Immature natural killer cell (primary cell): Measurements from ENCODE around the gene KHNYN. TPM values are rescaled to one million over a fixed set of nuclear protein-coding genes. Genes with fewer than 3 reads are reported as not detected.
"Not testable (repeated sequence)": the region's sequence is repeated elsewhere in the genome, so short reads cannot be mapped to it uniquely, and the experiment has no call there.

Source experiments
- DNase-seq, 3 donors: peaks; one replicate each; pipeline ENCODE4 v3.0.0; 2022; ENCODE audit warnings: mixed read lengths in 1 of 3
- H3K27ac Mint-ChIP-seq, 6 donors: one replicate each; pipeline ENCODE4 v1.8.0; 2020; ENCODE audit warnings: mixed read lengths in 6 of 6, mild to moderate bottlenecking in 5 of 6, inconsistent platforms in 4 of 6, moderate library complexity in 3 of 6
- H3K27me3 Mint-ChIP-seq, 3 donors: one replicate each; pipeline ENCODE4 v1.8.0; 2020 to 2021; ENCODE audit warnings: low read depth in 3 of 3, mild to moderate bottlenecking in 3 of 3, mixed read lengths in 3 of 3, moderate library complexity in 3 of 3, inconsistent platforms in 1 of 3
- H3K36me3 Mint-ChIP-seq, 3 donors: one replicate each; pipeline ENCODE4 v1.8.0; 2020; ENCODE audit warnings: mixed read lengths in 3 of 3, inconsistent platforms in 2 of 3, mild to moderate bottlenecking in 2 of 3
- H3K4me1 Mint-ChIP-seq, 2 donors: one replicate each; pipeline ENCODE4 v1.8.0; 2020; ENCODE audit warnings: inconsistent platforms in 2 of 2, mild to moderate bottlenecking in 2 of 2, mixed read lengths in 2 of 2, moderate library complexity in 1 of 2
- H3K4me3 Mint-ChIP-seq, 5 donors: one replicate each; pipeline ENCODE4 v1.8.0; 2020; ENCODE audit warnings: mild to moderate bottlenecking in 5 of 5, mixed read lengths in 5 of 5, inconsistent platforms in 3 of 5, moderate library complexity in 3 of 5
- H3K9me3 Mint-ChIP-seq, 6 donors: one replicate each; pipeline ENCODE4 v1.8.0; 2020; ENCODE audit warnings: mild to moderate bottlenecking in 6 of 6, mixed read lengths in 6 of 6, inconsistent platforms in 4 of 6, moderate library complexity in 3 of 6
- polyA plus RNA-seq, 3 donors: library from polyadenylated mRNA; unstranded; fragments of 300-500 nt; fragmentation: Illumina TruSeq; gene quantifications; one replicate each; pipeline ENCODE4 v1.2.3, GENCODE V29; 2021

KHNYN gene
- polyA plus RNA-seq, 3 donors from 2014 or later = 12.5 to 28.0 (median 25.6) TPM

GRCh38 chr14:24441485-24441884 is 11.7 kb downstream of the KHNYN start:
- Mint-ChIP-seq H3K36me3 (peaks cover 10 to 28% (median 11%) of the 10 kb centered on the region in 3 donors), H3K27me3 (peaks cover 4 to 15% (median 9%) of the 10 kb centered on the region in 3 donors), H3K4me1 (peaks cover 64% of the 10 kb centered on the region in 2 donors), H3K27ac (peak overlapping the region; percentile 93 to 99 (median 94)), H3K9me3 (peaks cover 0 to 2% (median 0%) of the 10 kb centered on the region in 6 donors), H3K4me3 (peak overlapping the region; percentile 90 to 96 (median 95))
- no peak for DNase-seq

- peak overlapping the region; percentile 93 to 99 (median 94) for H3K27ac Mint-ChIP-seq
- no peak for DNase-seq
- H3K9me3 Mint-ChIP-seq = peaks cover 0 to 2% (median 0%) of the 10 kb centered on the region in 6 donors
- H3K4me3 Mint-ChIP-seq = peak overlapping the region; percentile 90 to 96 (median 95)
- H3K4me1 Mint-ChIP-seq = peaks cover 60% of the 10 kb centered on the region in 2 donors
- H3K27me3 Mint-ChIP-seq = peaks cover 4 to 15% (median 9%) of the 10 kb centered on the region in 3 donors
- H3K36me3 Mint-ChIP-seq = peaks cover 9 to 24% (median 11%) of the 10 kb centered on the region in 3 donors
Measured at GRCh38 chr14:24441904-24442239, 12.1 kb downstream of the KHNYN start.

GRCh38 chr14:24442240-24443052 is 12.7 kb downstream of the KHNYN start, which contains the start of gene SDR39U1:
SDR39U1 (minus strand) TSS chr14:24442776; CDS start chr14:24442769, 7 bp downstream.
- Mint-ChIP-seq H3K27me3 (peaks cover 4 to 14% (median 9%) of the 10 kb centered on the region in 3 donors), H3K36me3 (peaks cover 9 to 23% (median 11%) of the 10 kb centered on the region in 3 donors), H3K9me3 (peaks cover 0 to 2% (median 0%) of the 10 kb centered on the region in 6 donors), H3K4me1 (peaks cover 54 to 55% of the 10 kb centered on the region in 2 donors), H3K4me3 (peak within 1 kb of the TSS; percentile 90 to 96 (median 95)), H3K27ac (peak within 1 kb of the TSS; percentile 93 to 99 (median 94))
- DNase-seq = peak; percentile 96 to 98 (median 98)

DNA sequence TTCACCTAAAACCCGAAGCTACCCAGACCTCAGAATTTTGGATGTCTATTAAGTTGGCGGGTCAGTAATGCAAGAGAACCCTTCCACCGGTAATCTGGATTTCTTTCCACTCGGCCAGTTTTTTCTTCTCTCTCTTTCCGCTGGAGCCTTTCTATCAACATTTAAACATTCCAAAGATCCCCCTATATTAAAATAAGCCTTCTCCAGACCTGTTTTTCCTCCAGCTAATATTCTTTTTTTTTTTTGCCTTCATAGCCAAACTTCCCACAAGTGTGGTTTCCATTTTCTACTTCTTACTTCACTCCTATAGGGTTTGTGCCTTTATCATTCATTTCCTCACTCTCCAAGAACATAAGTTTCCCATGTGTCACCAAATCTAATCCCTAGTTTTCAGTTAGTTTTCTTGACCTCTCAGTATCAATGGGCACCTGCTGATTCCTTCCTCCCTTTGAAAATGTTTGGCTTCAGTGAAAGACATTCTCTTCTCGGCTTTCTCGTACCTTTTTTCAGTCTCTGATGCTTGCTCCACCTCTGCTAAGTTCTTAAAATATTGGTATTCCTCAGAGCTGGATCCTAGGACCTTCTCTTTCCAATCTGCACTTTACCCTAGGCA is 13.4 kb downstream of the KHNYN start:
- Mint-ChIP-seq H3K27me3 (peaks cover 4 to 12% (median 9%) of the 10 kb centered on the region in 3 donors), H3K9me3 (peaks cover 0 to 2% (median 0%) of the 10 kb centered on the region in 6 donors), H3K36me3 (peaks cover 9 to 17% (median 9%) of the 10 kb centered on the region in 3 donors), H3K4me1 (peaks cover 48% of the 10 kb centered on the region in 2 donors), H3K27ac (peak overlapping the region; percentile 93 to 99 (median 94)), H3K4me3 (peak overlapping the region; percentile 90 to 96 (median 95))
- DNase-seq = no peak

- H3K9me3 Mint-ChIP-seq, H3K27ac Mint-ChIP-seq, H3K4me1 Mint-ChIP-seq, H3K27me3 Mint-ChIP-seq, DNase-seq: not testable (repeated sequence)
- H3K36me3 Mint-ChIP-seq = peaks cover 0 to 20% (median 15%) of the 10 kb centered on the region in 3 donors
- peak overlapping the region in 1 of 5 donors; percentile 4 for H3K4me3 Mint-ChIP-seq
Measured at GRCh38 chr14:24450828-24451227, 21.1 kb downstream of the KHNYN start.

GRCh38 chr14:24456980-24457379 is 27.2 kb downstream of the KHNYN start:
- peaks cover 0 to 30% (median 14%) of the 10 kb centered on the region in 3 donors for H3K36me3 Mint-ChIP-seq
- no peak overlapping the region for H3K27ac Mint-ChIP-seq
- no peak for DNase-seq
- H3K4me1 Mint-ChIP-seq = peaks cover 3 to 9% of the 10 kb centered on the region in 2 donors
- no peak overlapping the region for H3K4me3 Mint-ChIP-seq
- peaks cover 0 to 2% (median 0%) of the 10 kb centered on the region in 6 donors for H3K9me3 Mint-ChIP-seq
- peaks cover 0 to 2% (median 0%) of the 10 kb centered on the region in 3 donors for H3K27me3 Mint-ChIP-seq

DNA sequence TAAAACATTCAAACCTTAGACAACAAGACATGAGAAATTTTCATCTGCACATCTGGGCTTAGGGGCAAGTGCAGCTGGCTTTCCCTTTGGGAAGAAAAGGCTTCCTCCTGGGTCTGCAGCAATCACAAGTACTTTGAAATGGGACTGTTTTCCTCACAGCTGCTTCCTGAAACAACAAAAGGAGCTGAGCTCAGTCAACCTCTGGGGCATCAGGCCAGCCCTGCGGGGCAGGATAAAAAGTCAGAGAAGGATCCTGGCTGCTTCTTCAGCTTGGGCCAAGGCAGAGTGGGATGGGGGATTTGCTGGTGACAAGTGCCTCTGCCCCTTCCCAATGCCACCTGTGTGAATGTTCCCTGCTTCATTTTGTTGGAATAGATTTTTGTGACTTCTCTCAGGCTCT is 29.0 kb downstream of the KHNYN start:
- peaks cover 3 to 12% of the 10 kb centered on the region in 2 donors for H3K4me1 Mint-ChIP-seq
- H3K9me3 Mint-ChIP-seq = peaks cover 0 to 2% (median 0%) of the 10 kb centered on the region in 6 donors
- H3K4me3 Mint-ChIP-seq = no peak overlapping the region
- no peak overlapping the region for H3K27ac Mint-ChIP-seq
- peaks cover 0 to 25% (median 8%) of the 10 kb centered on the region in 3 donors for H3K36me3 Mint-ChIP-seq
- DNase-seq = no peak
- H3K27me3 Mint-ChIP-seq = peaks cover 0 to 2% (median 0%) of the 10 kb centered on the region in 3 donors

DNA sequence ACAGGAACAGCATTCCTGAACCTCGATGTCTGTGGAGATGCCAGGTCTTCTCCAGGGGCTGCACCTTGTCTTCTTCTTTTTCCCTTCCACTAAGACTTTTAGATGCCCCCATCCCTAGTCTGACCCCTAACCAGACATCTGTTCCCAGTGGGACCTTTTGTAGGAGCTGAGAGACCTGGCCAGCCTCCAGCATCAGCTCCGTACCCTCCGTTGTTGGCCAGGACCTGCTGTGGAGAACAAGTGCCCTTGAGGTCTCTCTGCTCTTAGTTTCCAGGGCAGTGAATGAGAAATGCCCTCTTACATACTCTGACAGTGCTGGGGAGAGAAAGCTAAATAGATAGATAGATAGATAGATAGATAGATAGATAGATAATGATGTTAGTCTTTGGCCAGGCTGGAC is 29.6 kb downstream of the KHNYN start:
- Mint-ChIP-seq H3K4me1 (peaks cover 3 to 17% of the 10 kb centered on the region in 2 donors), H3K9me3 (no peaks in the 10 kb centered on the region), H3K4me3 (no peak overlapping the region), H3K27ac (no peak overlapping the region), H3K27me3 (peaks cover 0 to 2% (median 0%) of the 10 kb centered on the region in 3 donors), H3K36me3 (peaks cover 0 to 19% (median 3%) of the 10 kb centered on the region in 3 donors)
- no peak for DNase-seq

GRCh38 chr14:24461336-24461735 is 31.6 kb downstream of the KHNYN start:
- Mint-ChIP-seq H3K36me3 (peaks cover 0 to 23% (median 3%) of the 10 kb centered on the region in 3 donors), H3K4me3 (no peak overlapping the region), H3K4me1 (peaks cover 9 to 34% of the 10 kb centered on the region in 2 donors), H3K27ac (no peak overlapping the region), H3K9me3 (no peaks in the 10 kb centered on the region), H3K27me3 (no peaks in the 10 kb centered on the region)
- DNase-seq = no peak

GRCh38 chr14:24463017-24463883 is 33.5 kb downstream of the KHNYN start:
- peaks cover 6 to 25% of the 10 kb centered on the region in 2 donors for H3K4me1 Mint-ChIP-seq
- H3K27me3 Mint-ChIP-seq = peaks cover 0 to 3% (median 0%) of the 10 kb centered on the region in 3 donors
- peaks cover 0 to 11% (median 0%) of the 10 kb centered on the region in 3 donors for H3K36me3 Mint-ChIP-seq
- H3K4me3 Mint-ChIP-seq = no peak overlapping the region
- no peak overlapping the region for H3K27ac Mint-ChIP-seq
- no peaks in the 10 kb centered on the region for H3K9me3 Mint-ChIP-seq
- no peak for DNase-seq

- no peak overlapping the region for H3K27ac Mint-ChIP-seq
- peaks cover 0 to 9% (median 0%) of the 10 kb centered on the region in 3 donors for H3K36me3 Mint-ChIP-seq
- no peaks in the 10 kb centered on the region for H3K9me3 Mint-ChIP-seq
- peaks cover 6 to 25% of the 10 kb centered on the region in 2 donors for H3K4me1 Mint-ChIP-seq
- peak overlapping the region in 1 of 5 donors; percentile 18 for H3K4me3 Mint-ChIP-seq
- peaks cover 0 to 3% (median 0%) of the 10 kb centered on the region in 3 donors for H3K27me3 Mint-ChIP-seq
- no peak for DNase-seq
Measured at GRCh38 chr14:24463884-24464785, 34.4 kb downstream of the KHNYN start.

DNA sequence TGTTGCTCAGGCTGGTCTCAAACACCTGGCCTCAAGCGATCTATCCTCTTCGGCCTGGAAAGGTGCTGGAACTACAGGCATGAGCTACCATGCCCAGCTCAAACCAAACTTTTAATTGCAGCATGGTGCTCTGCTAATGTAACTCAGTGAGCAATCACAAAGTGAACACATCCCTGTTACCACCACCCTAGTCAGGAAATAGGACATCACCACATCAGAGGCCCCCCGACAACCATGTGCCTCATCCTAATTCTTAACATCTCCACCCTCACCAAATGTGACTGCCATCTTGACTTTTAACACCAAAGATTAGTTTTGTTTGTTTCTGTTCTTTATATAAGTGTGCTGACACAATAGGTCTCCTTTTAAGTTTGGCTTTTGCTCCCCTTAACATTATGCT is 35.6 kb downstream of the KHNYN start:
- Mint-ChIP-seq H3K27me3 (peaks cover 0 to 3% (median 0%) of the 10 kb centered on the region in 3 donors), H3K9me3 (no peaks in the 10 kb centered on the region), H3K4me3 (no peak overlapping the region), H3K36me3 (peaks cover 0 to 7% (median 0%) of the 10 kb centered on the region in 3 donors), H3K27ac (no peak overlapping the region), H3K4me1 (peaks cover 6 to 25% of the 10 kb centered on the region in 2 donors)
- DNase-seq = no peak
